ENCODE measurements around the gene CAPN2.

CAPN2 gene

DNA sequence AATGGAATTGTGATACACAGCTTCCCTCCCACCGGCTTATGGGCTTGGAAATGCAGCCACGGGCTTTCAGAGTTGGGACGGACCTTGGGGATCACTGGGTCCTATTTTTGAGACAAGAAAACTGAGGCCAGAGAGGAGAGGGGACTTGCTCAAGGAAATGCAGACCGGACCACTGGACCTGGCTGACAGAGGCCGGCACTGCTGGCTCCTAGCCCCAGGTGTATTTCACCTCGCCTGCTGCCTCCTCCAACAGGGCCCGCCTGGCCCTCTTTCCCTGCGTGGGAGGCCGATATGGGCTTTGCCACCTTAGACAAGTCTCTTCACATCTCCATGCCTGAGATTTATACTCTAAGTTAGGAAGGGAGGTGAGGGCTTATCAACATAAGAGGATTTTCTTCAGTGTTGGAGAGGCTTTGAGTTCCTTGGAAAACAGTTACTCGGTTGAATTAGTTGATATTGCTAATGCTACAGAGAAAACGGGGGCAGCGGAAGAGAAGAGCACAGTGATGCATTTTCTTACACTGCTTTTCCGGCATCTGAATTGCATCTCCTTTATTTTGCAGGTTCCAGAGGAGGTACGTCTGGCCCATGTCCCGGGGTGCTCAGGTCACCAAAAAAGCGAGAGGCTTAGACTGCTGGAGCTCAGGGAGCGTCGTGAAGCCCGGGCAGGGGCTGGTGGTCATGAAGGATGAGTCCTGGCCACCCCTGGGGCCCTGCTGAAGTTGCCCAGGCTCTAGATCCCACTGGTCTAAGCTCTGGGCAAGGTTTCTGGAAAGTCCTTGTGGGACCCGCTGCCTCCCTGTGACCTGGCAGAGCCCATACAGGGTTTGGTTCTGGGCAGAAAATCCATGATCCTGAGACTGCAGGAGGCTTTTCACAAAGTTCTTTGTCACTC is 44.7 kb downstream of the CAPN2 start:
- Histone ChIP-seq H4K91ac (ENCODE audit: low read depth, low read length, poor library complexity) (no peak overlapping the region), H3K14ac (ENCODE audit: low read length) (no peak overlapping the region), H2BK120ac (ENCODE audit: low read depth, low read length) (no peak overlapping the region), H2BK12ac (ENCODE audit: low read length) (no peak overlapping the region), H3K27ac (replicated peaks; ENCODE audit: low read length) (no peak overlapping the region), H2AK5ac (ENCODE audit: low read depth, low read length) (no peak overlapping the region), H3K9ac (ENCODE audit: low read depth, low read length, poor library complexity) (no peak overlapping the region), H2AFZ (ENCODE audit: low read length) (no peak overlapping the region), H3K79me1 (ENCODE audit: low read depth, low read length) (no peaks in the 10 kb centered on the region), H3K36me3 (replicated peaks in 1 of 2; ENCODE audit: control insufficient read depth in 2 of 2, insufficient read depth in 2 of 2, low read length in 2 of 2) (peaks cover 31 to 100% of the 10 kb centered on the region in 2 donors), H2BK15ac (ENCODE audit: low read length) (no peak overlapping the region), H2BK5ac (ENCODE audit: low read length) (peak overlapping the region; percentile 11), H3K4ac (ENCODE audit: low read length) (no peak overlapping the region), H3K9me3 (replicated peaks in 1 of 2; ENCODE audit: control insufficient read depth in 2 of 2, insufficient read depth in 1 of 2, low read depth in 1 of 2, low read length in 2 of 2) (no peaks in the 10 kb centered on the region), H4K8ac (ENCODE audit: low read depth, low read length) (no peak overlapping the region), H3K23ac (ENCODE audit: low read depth, low read length, poor library complexity) (no peak overlapping the region), H3K18ac (ENCODE audit: low read length) (no peak overlapping the region), H3K4me3 (ENCODE audit: low read length in 2 of 2) (no peak overlapping the region), H3K27me3 (ENCODE audit: control insufficient read depth in 3 of 3, insufficient read depth in 3 of 3, low read depth in 1 of 3, low read length in 3 of 3) (no peaks in the 10 kb centered on the region), H3K4me1 (ENCODE audit: control insufficient read depth in 2 of 2, insufficient read depth in 1 of 2, low read depth in 1 of 2, low read length in 2 of 2) (peaks cover 0 to 1% of the 10 kb centered on the region in 2 donors), H3K4me2 (ENCODE audit: insufficient read depth, low read length, poor library complexity, severe bottlenecking) (no peak overlapping the region)
- no peak for DNase-seq (ENCODE audit: low spot score)
- no CpG with 5 or more reads among the region's 20 CpGs for WGBS, 2 donors (ENCODE audit: extremely low coverage in 2 of 2, insufficient read length in 2 of 2, insufficient replicate concordance in 1 of 2)

DNA sequence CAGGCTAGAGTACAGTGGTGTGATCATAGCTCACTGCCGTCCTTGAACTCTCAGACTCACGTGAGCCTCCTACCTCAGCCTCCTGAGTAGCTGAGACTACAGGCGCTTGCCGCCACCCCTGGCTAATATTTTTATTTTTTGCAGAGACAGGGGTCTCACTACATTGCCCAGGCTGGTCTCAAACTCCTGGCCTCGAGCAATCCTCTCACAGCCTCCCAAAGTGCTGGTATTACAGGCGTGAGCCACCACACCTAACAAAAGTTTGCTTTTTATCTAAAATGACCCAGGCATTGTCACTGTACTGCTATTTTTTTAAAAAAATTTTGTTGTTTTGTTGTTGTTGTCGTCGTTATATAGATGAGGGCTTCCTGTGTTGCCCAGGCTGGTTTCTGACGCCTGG is 46.4 kb downstream of the CAPN2 start:
- Histone ChIP-seq H3K9me3 (replicated peaks in 1 of 2; ENCODE audit: control insufficient read depth in 2 of 2, insufficient read depth in 1 of 2, low read depth in 1 of 2, low read length in 2 of 2) (no peaks in the 10 kb centered on the region), H3K18ac (ENCODE audit: low read length) (no peak overlapping the region), H3K79me1 (ENCODE audit: low read depth, low read length) (no peaks in the 10 kb centered on the region), H2AFZ (ENCODE audit: low read length) (no peak overlapping the region), H4K8ac (ENCODE audit: low read depth, low read length) (no peak overlapping the region), H3K27me3 (ENCODE audit: control insufficient read depth in 3 of 3, insufficient read depth in 3 of 3, low read depth in 1 of 3, low read length in 3 of 3) (no peaks in the 10 kb centered on the region), H2AK5ac (ENCODE audit: low read depth, low read length) (no peak overlapping the region), H3K9ac (ENCODE audit: low read depth, low read length, poor library complexity) (no peak overlapping the region), H3K36me3 (replicated peaks in 1 of 2; ENCODE audit: control insufficient read depth in 2 of 2, insufficient read depth in 2 of 2, low read length in 2 of 2) (peaks cover 28 to 100% of the 10 kb centered on the region in 2 donors), H2BK120ac (ENCODE audit: low read depth, low read length) (no peak overlapping the region), H3K4me2 (ENCODE audit: insufficient read depth, low read length, poor library complexity, severe bottlenecking) (no peak overlapping the region), H3K27ac (replicated peaks; ENCODE audit: low read length) (no peak overlapping the region), H3K4me1 (ENCODE audit: control insufficient read depth in 2 of 2, insufficient read depth in 1 of 2, low read depth in 1 of 2, low read length in 2 of 2) (no peaks in the 10 kb centered on the region), H3K4me3 (ENCODE audit: low read length in 2 of 2) (no peak overlapping the region), H3K23ac (ENCODE audit: low read depth, low read length, poor library complexity) (no peak overlapping the region), H3K14ac (ENCODE audit: low read length) (no peak overlapping the region), H2BK15ac (ENCODE audit: low read length) (no peak overlapping the region), H2BK5ac (ENCODE audit: low read length) (no peak overlapping the region), H2BK12ac (ENCODE audit: low read length) (no peak overlapping the region), H3K4ac (ENCODE audit: low read length) (no peak overlapping the region), H4K91ac (ENCODE audit: low read depth, low read length, poor library complexity) (no peak overlapping the region)
- DNase-seq (ENCODE audit: low spot score), result no peak
- no CpG with 5 or more reads among the region's 9 CpGs for WGBS, 2 donors (ENCODE audit: extremely low coverage in 2 of 2, insufficient read length in 2 of 2, insufficient replicate concordance in 1 of 2)

DNA sequence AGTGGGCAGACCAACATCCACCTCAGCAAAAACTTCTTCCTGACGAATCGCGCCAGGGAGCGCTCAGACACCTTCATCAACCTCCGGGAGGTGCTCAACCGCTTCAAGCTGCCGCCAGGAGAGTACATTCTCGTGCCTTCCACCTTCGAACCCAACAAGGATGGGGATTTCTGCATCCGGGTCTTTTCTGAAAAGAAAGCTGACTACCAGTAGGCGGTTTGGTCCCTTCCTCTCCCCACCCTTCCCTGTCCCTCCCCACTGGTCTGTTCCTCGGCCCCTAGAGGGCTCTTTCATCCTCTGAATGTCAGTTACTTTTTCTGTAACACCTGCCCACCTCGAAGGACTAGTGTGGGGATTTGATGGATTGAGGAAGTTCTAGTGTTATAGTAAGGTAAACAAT is 46.9 kb downstream of the CAPN2 start:
- Histone ChIP-seq H4K91ac (ENCODE audit: low read depth, low read length, poor library complexity) (no peak overlapping the region), H3K14ac (ENCODE audit: low read length) (no peak overlapping the region), H3K4me1 (ENCODE audit: control insufficient read depth in 2 of 2, insufficient read depth in 1 of 2, low read depth in 1 of 2, low read length in 2 of 2) (no peaks in the 10 kb centered on the region), H2BK12ac (ENCODE audit: low read length) (no peak overlapping the region), H2BK120ac (ENCODE audit: low read depth, low read length) (no peak overlapping the region), H3K36me3 (replicated peaks in 1 of 2; ENCODE audit: control insufficient read depth in 2 of 2, insufficient read depth in 2 of 2, low read length in 2 of 2) (peaks cover 28 to 100% of the 10 kb centered on the region in 2 donors), H4K8ac (ENCODE audit: low read depth, low read length) (no peak overlapping the region), H3K9ac (ENCODE audit: low read depth, low read length, poor library complexity) (no peak overlapping the region), H3K4ac (ENCODE audit: low read length) (no peak overlapping the region), H2AFZ (ENCODE audit: low read length) (no peak overlapping the region), H3K27me3 (ENCODE audit: control insufficient read depth in 3 of 3, insufficient read depth in 3 of 3, low read depth in 1 of 3, low read length in 3 of 3) (no peaks in the 10 kb centered on the region), H2BK5ac (ENCODE audit: low read length) (no peak overlapping the region), H3K18ac (ENCODE audit: low read length) (no peak overlapping the region), H3K9me3 (replicated peaks in 1 of 2; ENCODE audit: control insufficient read depth in 2 of 2, insufficient read depth in 1 of 2, low read depth in 1 of 2, low read length in 2 of 2) (no peaks in the 10 kb centered on the region), H3K4me3 (ENCODE audit: low read length in 2 of 2) (no peak overlapping the region), H2BK15ac (ENCODE audit: low read length) (no peak overlapping the region), H3K79me1 (ENCODE audit: low read depth, low read length) (no peaks in the 10 kb centered on the region), H3K27ac (replicated peaks; ENCODE audit: low read length) (no peak overlapping the region), H2AK5ac (ENCODE audit: low read depth, low read length) (no peak overlapping the region), H3K4me2 (ENCODE audit: insufficient read depth, low read length, poor library complexity, severe bottlenecking) (no peak overlapping the region), H3K23ac (ENCODE audit: low read depth, low read length, poor library complexity) (no peak overlapping the region)
- WGBS, 2 donors (ENCODE audit: extremely low coverage in 2 of 2, insufficient read length in 2 of 2, insufficient replicate concordance in 1 of 2), result no CpG with 5 or more reads among the region's 13 CpGs
- no peak for DNase-seq (ENCODE audit: low spot score)

DNA sequence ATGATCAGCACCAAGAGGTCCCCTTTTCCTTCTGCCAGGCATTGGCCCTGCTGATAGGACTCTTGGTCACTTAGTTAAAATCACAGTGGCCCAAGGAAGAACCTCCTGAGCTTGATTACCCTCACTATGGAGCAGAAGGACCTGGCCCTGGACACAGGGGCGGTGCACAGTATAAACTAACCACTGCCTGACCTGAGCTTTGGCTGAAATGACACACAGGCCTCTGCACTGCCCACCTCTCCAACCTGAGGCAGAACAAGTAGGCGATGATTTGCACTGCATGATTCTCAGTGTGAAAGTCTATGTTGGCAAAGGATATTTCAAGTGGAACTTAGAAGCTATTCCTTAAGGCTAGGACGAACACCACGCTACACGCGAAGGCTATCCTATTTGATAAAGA is 48.5 kb downstream of the CAPN2 start:
- Histone ChIP-seq H3K36me3 (replicated peaks in 1 of 2; ENCODE audit: control insufficient read depth in 2 of 2, insufficient read depth in 2 of 2, low read length in 2 of 2) (peaks cover 21 to 98% of the 10 kb centered on the region in 2 donors), H3K27ac (replicated peaks; ENCODE audit: low read length) (no peak overlapping the region), H3K4me3 (ENCODE audit: low read length in 2 of 2) (no peak overlapping the region), H3K4me1 (ENCODE audit: control insufficient read depth in 2 of 2, insufficient read depth in 1 of 2, low read depth in 1 of 2, low read length in 2 of 2) (peaks cover 0 to 10% of the 10 kb centered on the region in 2 donors), H4K91ac (ENCODE audit: low read depth, low read length, poor library complexity) (no peak overlapping the region), H3K9ac (ENCODE audit: low read depth, low read length, poor library complexity) (no peak overlapping the region), H4K8ac (ENCODE audit: low read depth, low read length) (no peak overlapping the region), H3K4ac (ENCODE audit: low read length) (no peak overlapping the region), H3K79me1 (ENCODE audit: low read depth, low read length) (no peaks in the 10 kb centered on the region), H2AK5ac (ENCODE audit: low read depth, low read length) (no peak overlapping the region), H3K27me3 (ENCODE audit: control insufficient read depth in 3 of 3, insufficient read depth in 3 of 3, low read depth in 1 of 3, low read length in 3 of 3) (no peaks in the 10 kb centered on the region), H2BK15ac (ENCODE audit: low read length) (no peak overlapping the region), H2BK12ac (ENCODE audit: low read length) (no peak overlapping the region), H3K18ac (ENCODE audit: low read length) (no peak overlapping the region), H3K14ac (ENCODE audit: low read length) (no peak overlapping the region), H3K4me2 (ENCODE audit: insufficient read depth, low read length, poor library complexity, severe bottlenecking) (no peak overlapping the region), H3K23ac (ENCODE audit: low read depth, low read length, poor library complexity) (no peak overlapping the region), H2BK5ac (ENCODE audit: low read length) (no peak overlapping the region), H2BK120ac (ENCODE audit: low read depth, low read length) (no peak overlapping the region), H3K9me3 (replicated peaks in 1 of 2; ENCODE audit: control insufficient read depth in 2 of 2, insufficient read depth in 1 of 2, low read depth in 1 of 2, low read length in 2 of 2) (no peaks in the 10 kb centered on the region), H2AFZ (ENCODE audit: low read length) (no peak overlapping the region)
- no CpG with 5 or more reads among the region's 6 CpGs for WGBS, 2 donors (ENCODE audit: extremely low coverage in 2 of 2, insufficient read length in 2 of 2, insufficient replicate concordance in 1 of 2)
- DNase-seq (ENCODE audit: low spot score), result no peak

Measured in neuronal stem cell (in vitro differentiated cells).